ENCODE results near the gene IFITM10.
A peak's percentile ranks its signal among the peaks of the same experiment; 100 is the strongest.

The IFITM10 gene

DNA sequence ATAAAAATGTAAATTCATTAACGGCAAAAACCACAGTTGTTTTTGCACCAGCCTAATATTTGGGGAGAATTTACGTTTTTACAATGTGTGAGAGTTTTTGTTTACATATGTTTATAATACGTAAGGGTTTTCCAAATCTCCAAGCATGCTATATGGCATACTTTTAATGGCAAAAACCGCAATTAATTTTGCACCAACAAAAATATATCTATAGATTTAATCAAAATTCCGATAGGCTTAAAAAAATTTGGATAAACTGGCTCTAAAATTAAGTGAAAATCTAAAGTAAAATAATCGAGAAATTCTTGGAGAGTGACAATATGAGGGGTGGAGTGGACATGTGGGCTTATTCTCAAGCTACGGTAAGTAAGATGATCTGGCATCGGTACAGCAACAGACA lies 30.6 kb downstream of the IFITM10 start:
- no peak for DNase-seq

DNA sequence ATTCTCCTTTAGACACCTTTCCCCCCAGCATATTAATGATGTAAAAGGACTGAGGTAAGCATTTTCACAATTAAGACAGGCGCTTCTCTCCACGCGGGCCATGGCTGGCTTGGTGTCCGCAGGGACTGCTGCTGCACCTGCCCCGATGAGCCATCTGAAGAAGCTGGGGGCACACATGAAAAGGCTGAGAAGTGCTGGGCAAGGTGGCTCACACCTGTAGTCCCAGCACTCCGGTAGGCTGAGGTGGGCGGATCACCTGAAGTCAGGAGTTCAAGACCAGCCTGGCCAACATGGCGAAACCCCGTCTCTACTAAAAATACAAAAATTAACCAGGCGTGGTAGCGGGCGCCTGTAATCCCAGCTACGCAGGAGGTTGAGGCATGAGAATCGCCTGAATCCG lies 32.1 kb downstream of the IFITM10 start:
- no peak for DNase-seq

DNA sequence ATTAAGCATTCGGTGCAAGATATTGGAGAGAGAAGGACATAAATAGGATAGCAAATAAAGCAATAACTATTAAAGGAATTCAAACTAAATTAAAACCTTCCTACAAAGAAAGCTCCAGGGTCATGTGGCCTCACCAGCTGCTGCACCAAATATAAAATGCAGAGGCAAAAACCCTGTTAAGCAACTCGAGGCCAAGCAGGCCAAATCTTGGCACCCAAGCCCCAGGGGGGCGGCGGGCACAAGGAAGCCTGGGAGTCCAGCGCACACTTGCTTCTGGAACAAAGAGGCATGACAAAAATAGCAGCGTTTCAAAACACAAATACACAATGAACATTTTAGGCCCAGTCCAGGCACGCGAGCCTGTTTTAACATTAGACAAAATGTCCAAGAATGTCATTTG lies 32.6 kb downstream of the IFITM10 start:
- DNase-seq, result no peak

DNA sequence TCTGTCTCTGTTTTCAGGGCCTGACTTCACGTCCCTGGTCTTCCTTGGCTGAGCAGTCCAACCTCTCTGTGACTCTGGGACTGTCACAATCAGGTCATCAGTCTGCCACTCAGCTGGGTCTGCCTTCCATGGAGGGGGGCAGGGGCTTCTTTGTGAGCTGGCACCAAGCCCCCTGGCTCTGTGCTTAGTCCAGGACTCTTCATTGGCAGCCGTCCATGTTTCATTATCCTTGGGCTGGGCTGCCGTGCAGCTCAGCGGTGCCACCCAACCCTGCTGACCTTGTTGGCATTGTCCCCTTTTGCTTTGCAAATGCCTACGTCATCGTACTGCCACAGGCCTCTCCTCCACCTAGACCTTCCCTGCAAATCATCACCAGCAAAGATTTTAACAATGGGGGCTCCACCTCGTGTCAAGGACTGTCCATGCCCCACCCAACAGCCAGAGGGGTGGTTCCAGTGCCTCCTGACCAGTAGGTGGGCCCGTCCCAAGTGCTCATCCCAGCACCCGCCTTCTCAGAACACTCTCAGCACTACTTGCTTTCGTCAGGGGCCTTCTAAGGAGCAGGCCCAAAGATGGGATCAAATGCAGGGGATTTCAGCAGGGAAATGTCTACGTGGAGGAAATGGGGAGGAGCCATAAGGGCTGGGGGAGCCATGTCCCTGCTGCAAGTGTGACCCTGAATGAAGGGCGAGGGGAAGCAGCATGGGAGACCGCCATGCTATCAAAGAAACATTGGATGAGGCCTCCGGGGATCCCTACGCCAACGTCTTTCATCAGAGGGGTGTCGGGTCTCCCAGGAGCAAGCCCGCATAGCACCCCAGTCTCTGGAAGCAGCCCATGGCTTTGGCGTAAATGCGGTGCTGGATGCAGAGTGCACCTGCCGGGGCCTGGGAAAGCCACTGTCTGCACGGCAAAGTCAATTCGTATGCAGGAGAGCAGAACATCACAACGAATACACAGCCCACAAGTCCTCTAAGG lies 35.2 kb downstream of the IFITM10 start:
- DNase-seq, result no peak

DNA sequence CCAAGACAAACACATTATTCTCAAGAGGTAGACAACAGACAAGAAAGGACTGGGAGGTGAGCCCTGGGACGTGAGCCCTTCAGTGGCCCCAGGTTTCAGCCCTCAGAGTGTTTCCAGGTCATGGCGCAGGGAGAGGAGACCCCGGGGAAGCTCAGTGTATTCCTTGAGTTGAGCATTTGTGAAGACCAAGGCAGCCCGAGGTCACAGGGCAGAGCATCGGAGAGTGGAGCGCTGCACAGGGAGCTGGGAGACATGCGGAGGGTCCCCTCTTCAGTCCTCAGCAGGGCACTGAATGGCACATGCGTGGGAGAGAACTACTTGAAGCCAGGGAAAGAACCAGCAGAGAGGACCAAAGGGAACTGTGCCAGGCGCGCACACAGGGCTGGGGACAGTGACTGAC lies 41.7 kb downstream of the IFITM10 start:
- DNase-seq, result no peak

DNA sequence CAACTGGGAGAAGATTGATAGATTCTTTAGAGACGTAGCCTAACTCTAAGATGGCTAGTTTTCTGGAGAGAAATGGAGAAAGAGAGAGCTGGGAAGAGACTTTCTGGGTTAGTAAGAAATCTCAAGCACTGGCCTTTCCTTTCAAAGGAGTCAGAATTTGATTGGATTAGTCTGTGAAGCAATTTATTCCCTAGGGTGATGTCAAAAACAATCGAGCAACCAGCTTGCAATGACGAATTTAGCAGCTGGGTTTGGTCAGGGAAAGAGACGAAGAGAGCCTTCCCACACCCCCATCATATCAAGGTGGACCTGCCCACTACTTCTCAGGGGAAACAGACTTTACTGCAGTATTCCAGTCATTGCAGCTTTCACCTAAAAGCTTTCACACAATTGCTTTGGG lies 42.6 kb downstream of the IFITM10 start:
- no peak for DNase-seq

DNA sequence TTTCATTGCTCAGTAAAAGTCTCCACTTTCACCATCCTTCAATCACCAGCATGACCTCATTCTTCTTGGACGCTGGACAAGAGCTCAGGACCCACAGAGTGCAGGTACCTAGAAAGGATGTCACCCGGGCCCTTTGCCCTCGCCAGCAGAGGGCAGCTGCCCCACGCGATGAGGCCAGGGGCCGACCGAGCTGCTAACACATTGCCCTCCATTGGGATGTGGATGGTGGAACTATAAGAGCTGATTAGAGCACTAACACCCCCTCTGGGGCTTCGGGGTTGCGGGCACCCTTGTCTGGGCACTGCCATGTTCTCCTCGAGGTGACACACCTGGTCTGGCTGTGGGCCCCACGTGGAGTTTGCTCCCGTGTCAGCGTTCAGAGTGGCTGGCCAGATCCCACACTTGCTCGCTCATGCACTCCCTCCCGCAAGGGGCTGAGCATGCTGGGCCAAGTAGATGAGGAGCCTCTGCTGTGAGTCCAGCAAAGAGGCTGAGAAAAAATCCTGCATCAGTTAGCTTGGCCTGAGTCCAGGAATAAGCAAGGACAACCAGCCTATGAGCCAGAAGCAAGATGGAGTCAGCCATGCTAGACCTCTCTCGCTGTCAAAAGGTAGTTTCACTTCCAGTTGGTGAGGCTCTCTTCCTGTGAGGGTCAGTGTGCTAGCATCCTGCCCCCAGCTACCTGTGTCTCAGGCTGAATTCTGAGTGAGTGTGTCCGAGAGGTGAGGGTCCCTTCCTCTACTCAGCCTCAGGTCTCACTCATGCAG lies 43.6 kb downstream of the IFITM10 start:
- DNase-seq, result no peak

DNA sequence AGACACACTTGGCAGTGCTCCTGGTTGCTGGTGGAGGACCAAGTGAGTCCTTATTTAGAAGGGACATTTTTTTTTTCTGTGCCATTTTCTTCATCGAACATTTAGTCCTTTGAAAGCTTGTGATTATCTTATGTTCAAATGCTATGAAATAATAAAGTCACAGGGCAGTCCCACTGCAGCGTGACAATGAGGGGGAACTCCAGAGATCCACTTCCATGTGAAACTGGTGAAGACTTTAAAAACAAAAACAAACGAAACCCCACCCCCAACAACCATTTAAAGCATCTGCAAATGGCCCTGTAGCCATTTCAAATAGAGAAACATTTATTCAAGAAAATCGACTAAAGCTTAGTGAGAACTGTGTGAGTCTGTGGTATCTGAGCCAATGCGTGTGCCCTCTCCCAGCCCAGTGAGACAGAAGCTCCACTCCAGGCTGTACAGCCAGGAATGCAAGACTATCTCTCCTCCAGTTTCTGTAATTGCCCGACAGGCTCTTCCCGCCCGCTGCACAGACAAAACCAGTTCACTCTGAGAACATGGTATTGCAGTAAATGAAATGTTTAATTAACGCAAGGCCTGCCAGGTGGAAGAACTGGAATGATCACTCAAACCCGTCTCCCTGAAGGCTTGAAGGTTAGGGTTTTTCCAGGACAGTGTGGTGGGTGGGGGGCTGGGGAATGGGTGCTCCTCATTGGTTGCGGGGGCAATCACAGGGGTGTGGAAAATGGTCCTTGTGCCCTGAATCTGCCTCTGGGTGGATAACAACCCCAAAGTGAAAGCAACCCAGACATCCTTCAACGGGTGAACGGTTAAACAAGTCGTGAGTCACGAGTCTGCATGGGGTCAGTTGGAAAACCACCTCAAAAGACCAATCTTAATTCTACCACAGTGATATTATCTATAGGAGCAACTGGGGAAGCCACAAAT lies 45.0 kb downstream of the IFITM10 start:
- no peak for DNase-seq

DNA sequence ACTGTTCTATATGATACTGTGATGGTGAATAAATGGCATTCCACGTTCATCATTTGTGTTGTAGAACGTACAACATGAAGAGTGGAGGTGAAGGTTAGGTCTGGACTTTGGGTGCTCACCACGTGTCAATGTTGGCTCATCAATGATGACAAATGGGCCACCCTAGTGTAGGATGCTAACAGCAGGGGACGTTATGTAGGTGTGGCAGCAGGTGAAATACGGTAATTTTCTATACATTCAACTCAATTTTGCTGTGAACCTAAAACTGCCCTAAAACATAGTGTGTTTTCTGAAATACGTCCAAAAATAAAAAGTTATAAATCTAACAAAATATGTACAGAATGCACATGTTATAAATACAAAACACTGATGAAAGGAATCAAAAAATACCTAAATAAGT lies 47.2 kb downstream of the IFITM10 start:
- no peak for DNase-seq

DNA sequence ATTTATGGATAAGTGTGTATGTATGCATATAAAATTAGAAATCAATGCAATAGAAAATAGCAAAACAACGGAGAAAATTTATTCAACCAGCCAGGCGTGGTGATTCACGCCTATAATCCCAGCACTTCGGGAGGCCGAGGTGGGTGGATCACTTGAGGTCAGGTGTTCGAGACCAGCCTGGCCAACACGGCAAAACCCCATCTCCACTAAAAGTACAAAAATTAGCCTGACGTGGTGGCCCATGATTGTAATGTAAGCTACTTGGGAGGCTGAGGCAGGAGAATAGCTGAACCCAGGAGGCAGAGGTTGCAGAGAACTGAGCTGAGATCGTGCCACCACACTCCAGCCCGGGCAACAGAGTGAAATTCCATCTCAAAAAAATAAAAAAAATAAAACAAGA lies 47.9 kb downstream of the IFITM10 start:
- no peak for DNase-seq

DNA sequence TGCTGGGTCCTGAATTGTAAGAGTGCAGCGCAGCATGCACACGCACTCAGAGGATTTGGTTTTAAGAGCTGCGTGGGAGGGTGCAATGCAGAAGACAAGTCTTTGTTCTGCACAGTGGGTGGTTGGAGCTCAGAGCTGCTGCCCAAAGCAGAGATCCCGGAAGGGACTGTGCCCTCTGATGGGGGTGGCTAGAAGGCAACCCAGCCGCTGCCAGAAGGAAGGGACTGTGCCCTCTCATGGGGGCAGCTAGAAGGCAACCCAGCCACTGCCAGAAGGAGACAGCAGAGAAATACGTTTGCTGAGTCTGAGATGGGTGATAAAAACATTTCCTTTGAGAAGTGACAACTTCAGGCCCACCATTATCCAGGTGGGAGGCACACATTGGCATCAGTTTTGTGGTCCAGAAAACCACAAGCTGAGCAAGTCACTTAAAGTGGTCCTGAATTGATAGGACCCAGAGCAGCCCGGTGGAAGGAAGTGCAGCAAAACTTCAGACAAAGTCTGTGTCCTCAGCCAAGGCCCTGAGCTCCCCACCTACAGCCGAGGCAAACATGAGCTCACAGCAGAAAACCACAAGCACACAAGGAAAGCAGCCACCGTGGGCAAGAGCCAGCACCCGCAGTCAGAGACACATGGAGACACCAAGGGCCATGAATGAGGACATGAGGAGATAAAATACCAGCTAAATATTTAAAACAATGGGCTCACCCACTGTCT lies 49.1 kb downstream of the IFITM10 start:
- DNase-seq, result no peak

DNA sequence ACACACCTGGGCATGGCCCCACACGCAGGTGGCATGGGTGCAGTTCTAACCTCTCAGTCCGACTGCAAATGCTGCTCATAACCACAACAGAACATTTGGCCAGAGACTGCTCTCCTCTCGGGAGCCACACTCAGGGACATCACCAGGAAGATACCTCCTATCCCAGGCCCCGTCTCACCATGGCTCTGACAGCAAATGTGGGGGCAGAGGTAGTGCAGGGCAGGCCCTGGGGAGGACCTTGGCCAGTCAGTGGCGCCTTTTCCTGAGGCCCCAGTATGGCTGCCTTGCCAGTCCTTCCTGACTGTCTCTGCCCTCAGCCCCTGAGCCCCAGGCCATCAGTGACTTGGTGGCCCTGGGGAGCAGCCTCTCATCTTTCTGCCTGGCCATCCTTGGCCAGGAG lies 50.6 kb downstream of the IFITM10 start:
- no peak for DNase-seq

DNA sequence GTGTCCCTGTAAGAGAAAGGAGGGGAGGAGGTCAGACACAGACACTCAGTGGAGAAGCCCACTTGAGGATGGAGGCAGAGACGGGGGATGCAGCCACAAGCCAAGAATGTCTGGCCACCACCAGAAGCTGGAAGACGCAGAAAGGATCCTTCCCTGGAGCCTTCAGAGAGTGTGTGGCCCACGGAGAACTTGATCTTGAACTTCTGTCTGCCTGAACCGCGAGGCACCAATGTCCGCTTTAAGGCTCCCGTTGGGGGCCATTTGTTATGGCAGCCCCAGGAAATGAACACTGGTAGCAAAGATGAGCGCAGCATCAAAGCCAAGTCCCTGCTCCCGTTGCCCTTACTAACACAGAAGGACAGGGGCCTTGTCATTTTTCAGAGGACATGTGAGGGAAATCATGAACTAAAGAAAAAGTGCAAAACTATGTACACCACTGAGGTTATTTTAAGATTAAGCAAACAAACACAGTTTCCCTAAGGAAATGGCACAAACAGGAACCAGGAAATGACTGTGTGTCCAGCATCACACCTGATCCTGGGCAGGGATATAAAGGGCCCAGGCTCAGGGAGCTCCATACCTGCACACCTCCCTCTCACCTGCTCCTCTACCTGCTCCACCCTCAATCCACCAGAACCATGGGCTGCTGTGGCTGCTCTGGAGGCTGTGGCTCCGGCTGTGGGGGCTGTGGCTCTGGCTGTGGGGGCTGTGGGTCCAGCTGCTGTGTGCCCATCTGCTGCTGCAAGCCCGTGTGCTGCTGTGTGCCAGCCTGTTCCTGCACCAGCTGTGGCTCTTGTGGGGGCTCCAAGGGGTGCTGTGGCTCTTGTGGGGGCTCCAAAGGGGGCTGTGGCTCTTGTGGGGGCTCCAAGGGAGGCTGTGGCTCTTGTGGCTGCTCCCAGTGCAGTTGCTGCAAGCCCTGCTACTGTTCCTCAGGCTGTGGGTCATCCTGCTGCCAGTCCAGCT lies 53.5 kb downstream of the IFITM10 start, which contains the start of gene KRTAP5-6:
KRTAP5-6 (plus strand) TSS at position 588 of the 963 bp plus-strand sequence; CDS start at position 639, 51 bp downstream.
- no peak for DNase-seq

DNA sequence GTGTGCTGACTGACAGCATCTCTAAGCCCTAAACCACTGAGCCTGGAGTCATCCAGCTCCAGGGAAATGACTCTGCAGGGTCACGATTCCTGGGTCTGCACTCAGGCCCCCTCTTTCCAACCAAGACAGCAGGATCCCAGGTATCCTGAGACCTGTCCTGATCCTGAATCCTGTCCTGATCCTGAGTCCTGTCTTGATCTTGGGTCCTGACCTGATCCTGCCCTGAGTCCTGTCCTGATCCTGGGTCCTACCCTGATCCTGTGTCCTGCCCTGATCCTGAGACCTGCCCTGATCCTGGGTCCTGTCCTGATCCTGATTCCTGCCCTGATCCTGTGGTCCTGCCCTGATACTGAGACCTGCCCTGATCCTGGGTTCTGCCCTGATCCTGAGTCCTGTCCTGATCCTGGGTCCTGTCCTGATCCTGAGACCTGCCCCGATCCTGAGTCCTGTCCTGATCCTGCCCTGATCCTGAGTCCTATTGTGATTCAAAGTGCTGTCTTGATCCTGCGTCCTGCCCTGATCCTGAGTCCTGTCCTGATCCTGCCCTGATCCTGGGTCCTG lies 54.8 kb downstream of the IFITM10 start:
- no peak for DNase-seq

DNA sequence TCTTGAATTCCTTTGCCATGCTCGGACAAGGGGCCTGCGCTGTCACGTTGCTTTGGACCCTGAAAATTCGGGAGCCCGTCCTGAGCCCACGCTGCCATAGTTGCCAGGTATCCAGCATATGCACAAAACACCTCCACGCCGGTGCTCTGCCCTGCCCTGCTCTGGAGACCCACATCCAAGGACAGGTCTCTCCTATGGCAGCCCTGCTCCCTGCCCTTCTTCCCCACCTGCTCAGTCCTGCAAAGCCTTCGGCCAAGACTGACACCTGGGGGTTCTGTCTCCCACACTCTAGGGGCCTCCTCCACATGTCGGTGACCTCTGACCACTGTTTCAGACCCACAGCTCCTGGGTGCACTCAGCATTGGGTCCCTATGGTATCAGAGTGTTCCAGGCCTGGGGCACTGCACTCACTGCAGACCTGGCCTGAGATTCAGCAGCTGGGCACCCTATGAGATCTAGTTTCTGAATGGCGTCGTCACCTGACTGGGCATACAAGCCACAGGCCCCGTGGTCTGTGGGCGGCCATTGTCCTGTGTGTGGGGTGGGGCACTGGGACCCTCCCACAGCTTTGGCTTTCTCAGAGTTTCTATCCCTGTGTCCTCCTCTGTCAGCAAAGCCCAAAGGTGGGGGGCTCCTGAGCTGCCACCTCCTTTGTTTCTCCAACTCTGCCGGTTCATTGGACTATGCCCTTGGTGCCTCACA lies 55.4 kb downstream of the IFITM10 start:
- no peak for DNase-seq

DNA sequence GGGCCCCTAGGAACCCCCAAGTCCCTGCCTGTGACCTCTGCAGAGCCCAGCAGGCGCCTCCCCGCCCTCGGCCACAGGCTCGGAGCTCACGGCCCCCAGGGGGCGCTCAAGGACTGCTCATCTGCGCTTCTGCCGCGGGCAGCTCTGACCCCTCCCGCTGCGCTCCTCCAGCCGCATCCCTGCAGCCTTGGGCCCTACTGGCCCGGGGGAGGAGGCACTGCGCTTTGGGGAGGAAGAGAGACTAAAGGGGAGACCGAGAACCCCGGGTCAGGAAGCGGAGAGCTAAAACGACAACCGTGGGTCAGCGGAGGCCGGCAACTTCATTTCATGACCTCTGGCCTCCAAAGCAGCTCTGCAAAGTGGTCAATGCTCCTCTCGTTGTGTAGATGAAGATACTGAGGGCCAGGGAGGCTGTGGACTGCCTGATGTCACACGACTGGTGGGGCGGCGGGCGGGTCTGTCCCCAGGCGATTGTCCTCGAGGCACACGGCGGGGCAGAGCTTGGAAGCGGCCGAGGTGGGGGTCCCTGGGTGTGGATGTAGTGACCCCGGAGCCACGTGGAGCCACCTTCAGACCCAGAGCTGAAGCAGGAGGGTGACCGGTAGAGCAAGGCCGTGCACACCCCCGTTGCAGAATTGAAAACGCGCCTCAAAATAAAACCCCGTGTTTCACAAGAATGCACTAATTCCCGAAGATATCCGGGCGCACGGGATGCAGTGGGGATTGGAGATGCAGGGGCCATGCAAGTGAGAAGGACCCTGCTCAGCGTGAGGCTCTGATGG lies 56.1 kb downstream of the IFITM10 start:
- peak in 54 of 56 donors; percentile 30 to 94 (median 75) for DNase-seq

DNA sequence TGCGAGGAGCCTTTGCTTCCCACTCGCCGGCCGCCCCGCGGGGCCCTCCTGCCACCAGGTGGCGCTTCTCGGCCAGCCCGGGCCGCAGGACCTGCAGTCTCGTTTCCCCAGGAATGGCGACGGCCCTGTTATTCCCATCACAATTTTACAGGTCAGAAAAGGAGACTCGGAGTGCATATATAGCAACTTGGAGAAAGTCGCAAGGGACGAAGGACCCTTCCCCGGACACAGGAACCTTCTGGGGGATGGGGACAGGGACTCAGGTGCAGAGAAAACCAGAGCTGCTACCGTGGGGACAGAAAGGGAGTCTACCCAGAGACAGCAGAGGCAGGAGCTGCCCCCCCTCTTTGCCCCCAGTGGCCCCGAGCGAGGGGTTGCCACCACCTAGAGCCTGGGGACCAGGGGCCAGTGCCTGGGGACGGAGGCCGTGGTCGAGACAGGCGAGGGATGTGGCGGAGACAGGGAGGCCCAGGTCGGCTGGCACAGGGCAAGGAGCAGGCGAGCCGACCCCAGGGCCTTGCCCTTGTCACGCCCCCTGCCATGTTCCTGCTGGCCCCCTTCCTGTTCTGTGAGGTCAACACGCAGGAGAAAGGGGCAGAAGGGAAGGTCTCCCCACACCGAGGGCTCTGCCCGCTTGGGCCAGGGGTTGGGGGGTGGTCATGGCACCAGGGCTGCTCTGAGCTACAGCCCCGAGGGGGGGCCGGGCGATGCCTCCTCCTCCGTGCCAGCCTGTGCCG lies 56.9 kb downstream of the IFITM10 start:
- peak in 50 of 56 donors; percentile 13 to 89 (median 60) for DNase-seq

Data from amygdala (tissue), 56 donors.